NB4 (cell line): Measurements from ENCODE around the gene EPN3.

Source experiments
- MYC ChIP-seq: IDR thresholded peaks from 2 replicates; pipeline ENCODE4 v1.6.1; 2011; ENCODE audit warnings: low read depth, low read length
- POLR2A ChIP-seq: IDR thresholded peaks from 2 replicates; pipeline ENCODE4 v1.6.1; 2011; ENCODE audit warnings: mild to moderate bottlenecking; ENCODE audit not compliant: insufficient read length; ENCODE audit errors: extremely low read depth
- TF ChIP-seq, protein P1 (sequence below): IDR thresholded peaks from one replicate; pipeline ENCODE4 v1.5.1; 2012; ENCODE audit warnings: low read depth, low read length
- TF ChIP-seq, protein P2 (sequence below): IDR thresholded peaks from 2 replicates; pipeline ENCODE4 v1.6.1; 2011; ENCODE audit warnings: low read depth, low read length

- TF ChIP-seq MYC (no peak), POLR2A (no peak)
- TF ChIP-seq, protein P1, sequence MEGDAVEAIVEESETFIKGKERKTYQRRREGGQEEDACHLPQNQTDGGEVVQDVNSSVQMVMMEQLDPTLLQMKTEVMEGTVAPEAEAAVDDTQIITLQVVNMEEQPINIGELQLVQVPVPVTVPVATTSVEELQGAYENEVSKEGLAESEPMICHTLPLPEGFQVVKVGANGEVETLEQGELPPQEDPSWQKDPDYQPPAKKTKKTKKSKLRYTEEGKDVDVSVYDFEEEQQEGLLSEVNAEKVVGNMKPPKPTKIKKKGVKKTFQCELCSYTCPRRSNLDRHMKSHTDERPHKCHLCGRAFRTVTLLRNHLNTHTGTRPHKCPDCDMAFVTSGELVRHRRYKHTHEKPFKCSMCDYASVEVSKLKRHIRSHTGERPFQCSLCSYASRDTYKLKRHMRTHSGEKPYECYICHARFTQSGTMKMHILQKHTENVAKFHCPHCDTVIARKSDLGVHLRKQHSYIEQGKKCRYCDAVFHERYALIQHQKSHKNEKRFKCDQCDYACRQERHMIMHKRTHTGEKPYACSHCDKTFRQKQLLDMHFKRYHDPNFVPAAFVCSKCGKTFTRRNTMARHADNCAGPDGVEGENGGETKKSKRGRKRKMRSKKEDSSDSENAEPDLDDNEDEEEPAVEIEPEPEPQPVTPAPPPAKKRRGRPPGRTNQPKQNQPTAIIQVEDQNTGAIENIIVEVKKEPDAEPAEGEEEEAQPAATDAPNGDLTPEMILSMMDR: no peak
- TF ChIP-seq, protein P2, sequence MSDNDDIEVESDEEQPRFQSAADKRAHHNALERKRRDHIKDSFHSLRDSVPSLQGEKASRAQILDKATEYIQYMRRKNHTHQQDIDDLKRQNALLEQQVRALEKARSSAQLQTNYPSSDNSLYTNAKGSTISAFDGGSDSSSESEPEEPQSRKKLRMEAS: no peak
These were observed 650 bp downstream of the EPN3 start for GRCh38 chr17:50533185-50533584.
